ENCODE results near the gene NACC2. TPM values are rescaled to one million over a fixed set of nuclear protein-coding genes. Genes with fewer than 3 reads are reported as not detected.

The NACC2 gene
- total RNA-seq, 2 donors from 2014 or later = 69.2 to 79.7 TPM

- no peak for ATAC-seq (ENCODE audit: insufficient number of reproducible peaks, low FRiP score, low read depth)
- H3K4me1 ChIP-seq (ENCODE audit: control insufficient read depth in 1 of 2, low read depth in 2 of 2) = peaks cover 0 to 12% of the 10 kb centered on the region in 2 donors
- no peak for TF ChIP-seq CTCF (IDR thresholded peaks at IDR 0.05)
- H3K36me3 ChIP-seq = no peaks in the 10 kb centered on the region
- no peaks in the 10 kb centered on the region for H3K9me3 ChIP-seq
- H3K4me3 ChIP-seq = no peak overlapping the region
- H3K27ac ChIP-seq = no peak overlapping the region
- H3K27me3 ChIP-seq (replicated peaks; ENCODE audit: insufficient read depth) = no peaks in the 10 kb centered on the region
- no peak for DNase-seq (ENCODE audit: low spot score)
Observed at GRCh38 chr9:136002881-136003280, 92.2 kb downstream of the NACC2 start.

- DNase-seq (ENCODE audit: low spot score) (no peak), ATAC-seq (ENCODE audit: insufficient number of reproducible peaks, low FRiP score, low read depth) (no peak)
- Histone ChIP-seq H3K4me1 (ENCODE audit: control insufficient read depth in 1 of 2, low read depth in 2 of 2) (peaks cover 0 to 12% of the 10 kb centered on the region in 2 donors), H3K27me3 (replicated peaks; ENCODE audit: insufficient read depth) (no peaks in the 10 kb centered on the region), H3K9me3 (no peaks in the 10 kb centered on the region), H3K4me3 (no peak overlapping the region), H3K27ac (no peak overlapping the region), H3K36me3 (no peaks in the 10 kb centered on the region)
- no peak for TF ChIP-seq CTCF (IDR thresholded peaks at IDR 0.05)
Observed at GRCh38 chr9:136002215-136002614, 92.9 kb downstream of the NACC2 start.

GRCh38 chr9:136001231-136001630 is 93.9 kb downstream of the NACC2 start:
- Histone ChIP-seq H3K4me3 (no peak overlapping the region), H3K27me3 (replicated peaks; ENCODE audit: insufficient read depth) (no peaks in the 10 kb centered on the region), H3K27ac (no peak overlapping the region), H3K4me1 (ENCODE audit: control insufficient read depth in 1 of 2, low read depth in 2 of 2) (peaks cover 0 to 12% of the 10 kb centered on the region in 2 donors), H3K36me3 (no peaks in the 10 kb centered on the region), H3K9me3 (no peaks in the 10 kb centered on the region)
- no peak for ATAC-seq (ENCODE audit: insufficient number of reproducible peaks, low FRiP score, low read depth)
- TF ChIP-seq CTCF (IDR thresholded peaks at IDR 0.05) = no peak
- no peak for DNase-seq (ENCODE audit: low spot score)

- no peak overlapping the region for H3K27ac ChIP-seq
- H3K4me3 ChIP-seq = no peak overlapping the region
- no peak for DNase-seq (ENCODE audit: low spot score)
- no peak for ATAC-seq (ENCODE audit: insufficient number of reproducible peaks, low FRiP score, low read depth)
- peaks cover 0 to 10% of the 10 kb centered on the region in 2 donors for H3K4me1 ChIP-seq (ENCODE audit: control insufficient read depth in 1 of 2, low read depth in 2 of 2)
- TF ChIP-seq CTCF (IDR thresholded peaks at IDR 0.05) = no peak
- no peaks in the 10 kb centered on the region for H3K27me3 ChIP-seq (replicated peaks; ENCODE audit: insufficient read depth)
- H3K36me3 ChIP-seq = no peaks in the 10 kb centered on the region
- no peaks in the 10 kb centered on the region for H3K9me3 ChIP-seq
Observed at GRCh38 chr9:135998410-135999071, 96.5 kb downstream of the NACC2 start.

- no peak for TF ChIP-seq CTCF (IDR thresholded peaks at IDR 0.05)
- Histone ChIP-seq H3K36me3 (no peaks in the 10 kb centered on the region), H3K4me3 (no peak overlapping the region), H3K9me3 (no peaks in the 10 kb centered on the region), H3K27me3 (replicated peaks; ENCODE audit: insufficient read depth) (no peaks in the 10 kb centered on the region), H3K4me1 (ENCODE audit: control insufficient read depth in 1 of 2, low read depth in 2 of 2) (peaks cover 3 to 10% of the 10 kb centered on the region in 2 donors), H3K27ac (no peak overlapping the region)
- no peak for ATAC-seq (ENCODE audit: insufficient number of reproducible peaks, low FRiP score, low read depth)
- no peak for DNase-seq (ENCODE audit: low spot score)
Observed at GRCh38 chr9:135998016-135998380, 97.1 kb downstream of the NACC2 start.

Data from thoracic aorta (tissue), 2 donors.